Measurements from ENCODE around the gene ZNF236. TPM values are rescaled to one million over a fixed set of nuclear protein-coding genes. Genes with fewer than 3 reads are reported as not detected.

ZNF236 gene
- total RNA-seq, 1 donor from 2014 or later = 19.4 TPM

- TF ChIP-seq CTCF (IDR thresholded peaks at IDR 0.05; ENCODE audit: unreplicated experiment) = no peak
- peaks cover 7% of the 10 kb centered on the region for H3K36me3 Mint-ChIP-seq (ENCODE audit: low read depth, unreplicated experiment)
Observed at GRCh38 chr18:76819411-76820136, 2.8 kb upstream of the ZNF236 start.

GRCh38 chr18:76821356-76821874, 942 bp upstream of the ZNF236 start:
- TF ChIP-seq CTCF (IDR thresholded peaks at IDR 0.05; ENCODE audit: unreplicated experiment) = no peak
- peak overlapping the region; percentile 64 for H3K27ac Mint-ChIP-seq (ENCODE audit: unreplicated experiment)
- H3K4me1 Mint-ChIP-seq (ENCODE audit: unreplicated experiment) = peaks cover 13% of the 10 kb centered on the region

More at GRCh38 chr18:76819411-76820136, 2.8 kb upstream of the ZNF236 start:
- peaks cover 15% of the 10 kb centered on the region for H3K27me3 Mint-ChIP-seq (ENCODE audit: unreplicated experiment)
- H3K4me1 Mint-ChIP-seq (ENCODE audit: unreplicated experiment) = peaks cover 12% of the 10 kb centered on the region
- peak overlapping the region; percentile 4 for H3K4me3 Mint-ChIP-seq (ENCODE audit: unreplicated experiment)
- no peaks in the 10 kb centered on the region for H3K9me3 Mint-ChIP-seq (ENCODE audit: unreplicated experiment)
- no peak for DNase-seq (ENCODE audit: low spot score)
- no peak overlapping the region for H3K27ac Mint-ChIP-seq (ENCODE audit: unreplicated experiment)

GRCh38 chr18:76821875-76822505, 367 bp upstream of the ZNF236 start:
- peaks cover 13% of the 10 kb centered on the region for H3K4me1 Mint-ChIP-seq (ENCODE audit: unreplicated experiment)
- H3K4me3 Mint-ChIP-seq (ENCODE audit: unreplicated experiment) = peak overlapping the region; percentile 90
- peak; percentile 33 for DNase-seq (ENCODE audit: low spot score)
- H3K9me3 Mint-ChIP-seq (ENCODE audit: unreplicated experiment) = no peaks in the 10 kb centered on the region
- peaks cover 18% of the 10 kb centered on the region for H3K27me3 Mint-ChIP-seq (ENCODE audit: unreplicated experiment)
- peak overlapping the region; percentile 64 for H3K27ac Mint-ChIP-seq (ENCODE audit: unreplicated experiment)
- peaks cover 7% of the 10 kb centered on the region for H3K36me3 Mint-ChIP-seq (ENCODE audit: low read depth, unreplicated experiment)
- TF ChIP-seq CTCF (IDR thresholded peaks at IDR 0.05; ENCODE audit: unreplicated experiment) = no peak

More at GRCh38 chr18:76821356-76821874, 942 bp upstream of the ZNF236 start:
- no peak for DNase-seq (ENCODE audit: low spot score)
- H3K9me3 Mint-ChIP-seq (ENCODE audit: unreplicated experiment) = no peaks in the 10 kb centered on the region
- peak overlapping the region; percentile 90 for H3K4me3 Mint-ChIP-seq (ENCODE audit: unreplicated experiment)
- peaks cover 18% of the 10 kb centered on the region for H3K27me3 Mint-ChIP-seq (ENCODE audit: unreplicated experiment)
- peaks cover 7% of the 10 kb centered on the region for H3K36me3 Mint-ChIP-seq (ENCODE audit: low read depth, unreplicated experiment)

GRCh38 chr18:76823161-76823538, 793 bp downstream of the ZNF236 start:
- Mint-ChIP-seq H3K27ac (ENCODE audit: unreplicated experiment) (peak overlapping the region; percentile 77), H3K27me3 (ENCODE audit: unreplicated experiment) (peaks cover 18% of the 10 kb centered on the region), H3K9me3 (ENCODE audit: unreplicated experiment) (no peaks in the 10 kb centered on the region), H3K4me3 (ENCODE audit: unreplicated experiment) (peak overlapping the region; percentile 96), H3K4me1 (ENCODE audit: unreplicated experiment) (peaks cover 16% of the 10 kb centered on the region), H3K36me3 (ENCODE audit: low read depth, unreplicated experiment) (peaks cover 7% of the 10 kb centered on the region)
- DNase-seq (ENCODE audit: low spot score) = no peak
- no peak for TF ChIP-seq CTCF (IDR thresholded peaks at IDR 0.05; ENCODE audit: unreplicated experiment)

- Mint-ChIP-seq H3K27ac (ENCODE audit: unreplicated experiment) (peak overlapping the region; percentile 85), H3K9me3 (ENCODE audit: unreplicated experiment) (no peaks in the 10 kb centered on the region), H3K4me1 (ENCODE audit: unreplicated experiment) (peaks cover 16% of the 10 kb centered on the region), H3K36me3 (ENCODE audit: low read depth, unreplicated experiment) (peaks cover 7% of the 10 kb centered on the region), H3K4me3 (ENCODE audit: unreplicated experiment) (peak overlapping the region; percentile 96), H3K27me3 (ENCODE audit: unreplicated experiment) (peaks cover 18% of the 10 kb centered on the region)
- DNase-seq (ENCODE audit: low spot score) = peak; percentile 68
- no peak for TF ChIP-seq CTCF (IDR thresholded peaks at IDR 0.05; ENCODE audit: unreplicated experiment)
Observed at GRCh38 chr18:76823587-76824011, 1.2 kb downstream of the ZNF236 start.

Measured in endothelial cell (in vitro differentiated cells).